Breast epithelium (tissue), 3 donors: ENCODE results near the gene GLE1.

Experiments
- POLR2A ChIP-seq: fragments of 450-650 bp; IDR thresholded peaks from one replicate; pipeline ENCODE4 v1.6.1; 2016; ENCODE audit warnings: antibody characterized with exemption, mild to moderate bottlenecking, moderate library complexity
- POLR2AphosphoS5 ChIP-seq, 3 donors: sonication (generic); formaldehyde crosslinking; IDR thresholded peaks; one replicate each; pipeline ENCODE4 v1.6.1; 2017; ENCODE audit warnings: antibody characterized with exemption in 3 of 3
- TF ChIP-seq, protein P1 (sequence below), 3 donors: fragments of 450-650 bp; IDR thresholded peaks; one replicate each; pipeline ENCODE4 v1.5.1; 2016 to 2017; ENCODE audit warnings: antibody characterized with exemption in 3 of 3, mild to moderate bottlenecking in 3 of 3, moderate library complexity in 3 of 3

DNA sequence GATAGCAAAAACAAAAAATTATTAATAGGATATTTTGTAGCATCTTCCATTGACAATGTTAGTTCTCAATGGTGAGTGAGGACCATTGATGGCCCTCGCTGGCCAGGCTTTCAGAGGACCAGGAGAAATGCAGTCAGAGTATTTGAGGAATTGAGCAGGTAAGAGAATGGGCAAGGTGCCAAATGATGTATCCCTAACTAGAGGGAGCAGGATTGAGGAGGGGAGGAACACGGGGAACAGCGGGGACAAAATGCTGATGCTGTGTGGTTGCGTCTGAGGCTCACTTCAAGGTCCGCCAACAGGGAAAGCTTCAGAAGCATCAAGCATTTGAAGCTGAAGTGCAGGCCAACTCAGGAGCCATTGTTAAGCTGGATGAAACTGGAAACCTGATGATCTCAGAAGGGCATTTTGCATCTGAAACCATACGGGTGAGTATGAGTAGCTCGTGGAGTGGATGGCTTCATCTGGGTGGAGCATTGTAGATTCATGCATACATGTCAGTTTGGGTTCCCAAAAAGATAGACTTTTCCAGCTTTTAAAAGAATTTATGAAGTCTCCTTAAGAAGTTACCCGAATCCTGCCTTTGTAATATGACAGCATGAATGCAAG lies 64.1 kb downstream of the GLE1 start:
- TF ChIP-seq POLR2AphosphoS5 (IDR thresholded peaks at IDR 0.05): no peak
- TF ChIP-seq, protein P1, sequence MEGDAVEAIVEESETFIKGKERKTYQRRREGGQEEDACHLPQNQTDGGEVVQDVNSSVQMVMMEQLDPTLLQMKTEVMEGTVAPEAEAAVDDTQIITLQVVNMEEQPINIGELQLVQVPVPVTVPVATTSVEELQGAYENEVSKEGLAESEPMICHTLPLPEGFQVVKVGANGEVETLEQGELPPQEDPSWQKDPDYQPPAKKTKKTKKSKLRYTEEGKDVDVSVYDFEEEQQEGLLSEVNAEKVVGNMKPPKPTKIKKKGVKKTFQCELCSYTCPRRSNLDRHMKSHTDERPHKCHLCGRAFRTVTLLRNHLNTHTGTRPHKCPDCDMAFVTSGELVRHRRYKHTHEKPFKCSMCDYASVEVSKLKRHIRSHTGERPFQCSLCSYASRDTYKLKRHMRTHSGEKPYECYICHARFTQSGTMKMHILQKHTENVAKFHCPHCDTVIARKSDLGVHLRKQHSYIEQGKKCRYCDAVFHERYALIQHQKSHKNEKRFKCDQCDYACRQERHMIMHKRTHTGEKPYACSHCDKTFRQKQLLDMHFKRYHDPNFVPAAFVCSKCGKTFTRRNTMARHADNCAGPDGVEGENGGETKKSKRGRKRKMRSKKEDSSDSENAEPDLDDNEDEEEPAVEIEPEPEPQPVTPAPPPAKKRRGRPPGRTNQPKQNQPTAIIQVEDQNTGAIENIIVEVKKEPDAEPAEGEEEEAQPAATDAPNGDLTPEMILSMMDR (IDR thresholded peaks at IDR 0.05): no peak
- no peak for TF ChIP-seq POLR2A
